Astrocyte of the cerebellum (primary cell): ENCODE data around the gene POMC.

ENCODE experiments used
- DNase-seq: peaks from one replicate; pipeline ENCODE4 v3.0.0-alpha.2; 2011; ENCODE audit warnings: low read depth
- H3K4me3 ChIP-seq: 2 replicates; pipeline ENCODE4 v1.5.1; 2011; ENCODE audit warnings: mild to moderate bottlenecking, low read depth, low read length, moderate library complexity
- in situ Hi-C: cut with HindIII; loops from 2 replicates; pipeline ENCODE4 v1.10.0; 2017; ENCODE audit warnings: low sequenced_read_pairs
- TF ChIP-seq, protein P1 (sequence below): IDR thresholded peaks from 2 replicates; pipeline ENCODE4 v1.5.1; 2012; ENCODE audit warnings: low read length, low read depth, moderate library complexity, mild to moderate bottlenecking; ENCODE audit errors: missing control alignments

POMC gene

DNA sequence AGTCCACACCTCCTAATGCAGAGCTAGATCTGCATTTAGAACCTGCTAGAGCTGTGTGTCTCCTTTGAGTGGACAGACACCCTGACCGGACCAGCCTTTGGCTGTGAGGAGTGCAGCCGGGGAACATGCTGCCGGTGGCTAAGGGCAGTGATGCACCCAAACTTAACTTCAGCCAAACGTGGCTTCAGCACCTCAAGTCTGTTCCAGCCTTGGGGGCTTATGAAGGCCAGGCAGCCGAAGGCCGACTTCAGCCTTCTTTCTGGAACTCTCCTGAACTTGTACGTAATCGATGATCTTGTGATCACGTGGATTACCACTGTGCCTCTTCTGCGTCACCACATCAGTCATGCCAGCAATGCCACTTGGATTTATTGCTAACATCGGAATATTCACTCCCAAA is 49.1 kb downstream of the POMC start:
- DNase-seq = no peak
- in situ Hi-C loops = no loop called here
- H3K4me3 ChIP-seq = no peak overlapping the region
- TF ChIP-seq, protein P1, sequence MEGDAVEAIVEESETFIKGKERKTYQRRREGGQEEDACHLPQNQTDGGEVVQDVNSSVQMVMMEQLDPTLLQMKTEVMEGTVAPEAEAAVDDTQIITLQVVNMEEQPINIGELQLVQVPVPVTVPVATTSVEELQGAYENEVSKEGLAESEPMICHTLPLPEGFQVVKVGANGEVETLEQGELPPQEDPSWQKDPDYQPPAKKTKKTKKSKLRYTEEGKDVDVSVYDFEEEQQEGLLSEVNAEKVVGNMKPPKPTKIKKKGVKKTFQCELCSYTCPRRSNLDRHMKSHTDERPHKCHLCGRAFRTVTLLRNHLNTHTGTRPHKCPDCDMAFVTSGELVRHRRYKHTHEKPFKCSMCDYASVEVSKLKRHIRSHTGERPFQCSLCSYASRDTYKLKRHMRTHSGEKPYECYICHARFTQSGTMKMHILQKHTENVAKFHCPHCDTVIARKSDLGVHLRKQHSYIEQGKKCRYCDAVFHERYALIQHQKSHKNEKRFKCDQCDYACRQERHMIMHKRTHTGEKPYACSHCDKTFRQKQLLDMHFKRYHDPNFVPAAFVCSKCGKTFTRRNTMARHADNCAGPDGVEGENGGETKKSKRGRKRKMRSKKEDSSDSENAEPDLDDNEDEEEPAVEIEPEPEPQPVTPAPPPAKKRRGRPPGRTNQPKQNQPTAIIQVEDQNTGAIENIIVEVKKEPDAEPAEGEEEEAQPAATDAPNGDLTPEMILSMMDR = no peak

DNA sequence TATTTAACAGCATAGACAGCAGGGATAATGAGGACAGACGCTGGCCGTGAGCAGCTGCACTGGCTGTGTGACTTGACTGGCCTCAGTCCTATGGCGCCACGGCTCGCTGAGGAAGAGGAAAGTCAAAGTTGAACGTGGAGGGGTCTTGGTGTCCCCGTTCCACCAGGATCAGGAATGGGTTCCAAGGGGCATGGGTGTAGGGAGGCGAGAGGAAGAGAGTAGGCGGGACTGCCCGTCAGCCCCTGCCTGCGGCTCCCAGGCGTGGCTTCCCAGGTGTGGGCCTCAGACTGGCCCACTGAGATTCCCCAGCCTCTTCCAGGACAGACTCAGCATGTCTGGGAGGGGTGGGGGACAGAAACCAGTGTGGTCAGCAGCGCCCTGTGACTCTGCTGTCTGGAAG is 51.4 kb downstream of the POMC start:
- TF ChIP-seq, protein P1 = no peak
- in situ Hi-C loops = no loop called here
- DNase-seq = no peak
- no peak overlapping the region for H3K4me3 ChIP-seq

DNA sequence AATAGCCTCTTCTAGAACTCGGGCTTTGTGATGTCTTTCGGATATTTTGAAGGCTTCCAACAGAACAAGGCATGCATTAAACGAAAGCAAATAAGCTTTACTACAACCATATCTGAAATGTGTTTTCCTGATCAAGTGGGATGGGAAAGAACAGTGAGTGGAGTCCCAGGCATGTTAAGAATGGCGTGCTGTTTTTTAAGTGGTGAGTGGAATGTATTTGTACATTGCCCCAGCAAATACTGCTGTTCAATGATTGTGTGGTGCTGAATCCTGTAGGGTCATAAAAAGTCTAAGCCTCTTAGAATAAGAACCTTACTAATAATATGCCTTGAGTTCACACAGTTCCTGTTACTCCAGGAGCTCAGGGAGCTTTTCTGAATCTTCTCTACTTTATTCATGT is 52.5 kb downstream of the POMC start:
- in situ Hi-C loops = no loop called here
- TF ChIP-seq, protein P1 = no peak
- no peak overlapping the region for H3K4me3 ChIP-seq
- peak; percentile 23 for DNase-seq

DNA sequence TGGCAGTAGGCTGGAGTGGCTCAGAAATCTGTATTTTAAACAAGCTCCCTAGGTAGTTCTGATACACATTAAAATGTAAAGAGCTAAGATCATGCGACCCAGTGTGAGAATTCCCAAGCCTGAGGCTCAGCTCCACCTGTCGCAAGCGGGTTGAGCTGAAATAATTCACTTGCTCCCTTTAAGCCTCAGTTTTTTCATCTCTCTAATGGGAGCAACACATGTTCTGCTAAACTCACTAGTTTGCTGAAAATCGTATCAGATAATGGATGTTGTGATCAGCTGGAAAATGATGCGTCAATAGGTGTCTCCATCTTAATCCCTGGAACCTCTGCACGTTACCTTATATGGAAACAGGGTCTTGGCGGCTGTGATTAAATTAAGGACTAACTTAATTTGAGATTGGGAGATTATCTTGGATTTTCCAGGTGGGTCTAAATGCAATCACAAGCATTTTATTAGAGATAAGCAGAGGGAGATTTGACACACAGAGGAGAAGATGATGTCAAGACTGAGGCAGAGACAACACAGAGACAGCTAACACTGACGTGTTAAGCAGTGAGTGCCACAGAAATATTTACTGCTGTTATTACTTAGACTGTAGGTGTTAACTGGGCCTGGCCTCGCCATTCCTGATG is 53.0 kb downstream of the POMC start:
- in situ Hi-C loops = no loop called here
- H3K4me3 ChIP-seq = no peak overlapping the region
- DNase-seq = no peak
- TF ChIP-seq, protein P1 = no peak

DNA sequence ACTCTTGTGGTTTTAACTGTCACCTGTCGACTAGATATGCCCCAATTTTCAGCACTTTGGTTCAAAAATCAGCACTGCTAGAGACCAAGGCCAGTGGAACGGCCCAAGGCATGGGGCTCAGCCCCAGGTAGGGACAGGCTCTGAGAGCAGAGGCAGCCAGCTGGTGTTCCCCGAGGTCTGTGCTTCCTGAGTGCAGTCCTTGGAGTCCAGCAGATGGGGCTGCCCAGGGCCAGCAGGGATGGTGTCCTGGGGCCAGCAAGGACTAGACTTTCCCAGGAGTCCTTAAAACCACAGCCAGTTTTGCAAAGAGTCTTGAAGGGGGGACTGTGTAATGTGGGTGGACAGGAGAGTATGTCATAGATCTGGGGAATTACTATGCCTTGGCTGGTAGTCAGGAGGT is 56.3 kb downstream of the POMC start:
- TF ChIP-seq, protein P1 = no peak
- DNase-seq = no peak
- H3K4me3 ChIP-seq = no peak overlapping the region
- in situ Hi-C loops = no loop called here
